ENCODE measurements around the gene KRTAP10-3. TPM values are rescaled to one million over a fixed set of nuclear protein-coding genes. Genes with fewer than 3 reads are reported as not detected.

The KRTAP10-3 gene
- total RNA-seq, 1 experiment from 2014 or later, result not detected

DNA sequence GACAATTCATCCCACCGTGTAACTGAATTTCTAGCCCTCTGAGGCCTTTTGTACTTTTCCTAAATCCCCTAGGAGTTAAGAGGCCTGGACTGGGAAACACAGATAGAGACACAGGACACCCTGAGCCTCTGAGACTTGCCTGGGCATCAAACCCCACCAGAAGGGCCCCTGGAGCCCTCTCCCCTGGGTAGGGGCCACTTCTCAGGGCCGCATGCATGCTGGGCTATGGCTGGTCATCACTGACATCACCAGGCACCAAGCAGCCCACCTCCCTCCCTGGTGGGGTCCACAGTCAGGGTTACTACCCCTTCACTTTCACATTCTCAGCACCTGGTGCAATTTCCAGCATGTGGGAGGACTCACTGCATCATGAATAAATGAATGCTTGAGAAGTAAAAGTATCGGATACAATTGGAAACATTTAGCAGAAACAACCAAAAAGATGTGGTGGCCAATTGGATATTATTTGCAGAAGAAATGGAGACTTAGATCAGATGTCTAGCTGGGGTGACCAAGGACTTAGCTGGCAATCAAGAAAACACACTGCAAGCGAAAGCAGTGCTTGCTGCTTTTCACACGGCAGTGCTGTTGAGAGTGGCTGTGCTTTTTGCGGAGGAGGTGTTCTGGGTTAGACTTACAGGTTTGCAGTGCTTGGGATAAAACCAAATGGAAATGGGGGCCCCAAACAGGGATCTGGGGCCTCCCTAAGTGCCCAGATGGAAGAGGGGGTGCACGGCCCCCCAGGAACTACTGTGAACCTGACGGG lies 40.9 kb upstream of the KRTAP10-3 start:
- ChIA-PET POLR2A (no interaction called here), RAD21 (ENCODE audit: low non-redundant PET in 1 of 2, low total read pairs in 2 of 2, uncharacterized antibody in 2 of 2, unreplicated experiment in 2 of 2) (no interaction called here), CTCF (no interaction called here)
- no TSS peak for BruUV-seq (replicated peaks)
- Histone ChIP-seq H3K4me1 (ENCODE audit: control insufficient read depth in 1 of 2, insufficient read depth in 2 of 2, low read length in 2 of 2) (peaks cover 0 to 3% of the 10 kb centered on the region in 2 experiments; a peak in 1 of 4 replicates), H4K20me1 (ENCODE audit: insufficient read depth) (no peaks in the 10 kb centered on the region), H3K4me3 (replicated peaks in 1 of 2; ENCODE audit: low read depth in 1 of 2, low read length in 2 of 2) (no peak overlapping the region), H3K4me2 (ENCODE audit: low read length) (no peak overlapping the region), H3K9me3 (ENCODE audit: control insufficient read depth in 1 of 2, insufficient read depth in 1 of 2, low read depth in 1 of 2, low read length in 2 of 2) (no peaks in the 10 kb centered on the region), H3K79me2 (ENCODE audit: insufficient read depth, low read length) (no peaks in the 10 kb centered on the region), H3K27me3 (ENCODE audit: insufficient read depth, low read length) (peaks cover 9% of the 10 kb centered on the region; the same call in 1 of the 2 replicates), H2AFZ (ENCODE audit: low read depth, low read length, poor library complexity, severe bottlenecking) (no peak overlapping the region), H3K9ac (ENCODE audit: low read length) (no peak overlapping the region), H3K27ac (ENCODE audit: low read depth, low read length) (no peak overlapping the region), H3K9me2 (ENCODE audit: insufficient read depth) (no peaks in the 10 kb centered on the region), H3K36me3 (ENCODE audit: control insufficient read depth in 1 of 2, insufficient read depth in 2 of 2, low read length in 2 of 2) (no peaks in the 10 kb centered on the region)
- TF ChIP-seq, protein P1, sequence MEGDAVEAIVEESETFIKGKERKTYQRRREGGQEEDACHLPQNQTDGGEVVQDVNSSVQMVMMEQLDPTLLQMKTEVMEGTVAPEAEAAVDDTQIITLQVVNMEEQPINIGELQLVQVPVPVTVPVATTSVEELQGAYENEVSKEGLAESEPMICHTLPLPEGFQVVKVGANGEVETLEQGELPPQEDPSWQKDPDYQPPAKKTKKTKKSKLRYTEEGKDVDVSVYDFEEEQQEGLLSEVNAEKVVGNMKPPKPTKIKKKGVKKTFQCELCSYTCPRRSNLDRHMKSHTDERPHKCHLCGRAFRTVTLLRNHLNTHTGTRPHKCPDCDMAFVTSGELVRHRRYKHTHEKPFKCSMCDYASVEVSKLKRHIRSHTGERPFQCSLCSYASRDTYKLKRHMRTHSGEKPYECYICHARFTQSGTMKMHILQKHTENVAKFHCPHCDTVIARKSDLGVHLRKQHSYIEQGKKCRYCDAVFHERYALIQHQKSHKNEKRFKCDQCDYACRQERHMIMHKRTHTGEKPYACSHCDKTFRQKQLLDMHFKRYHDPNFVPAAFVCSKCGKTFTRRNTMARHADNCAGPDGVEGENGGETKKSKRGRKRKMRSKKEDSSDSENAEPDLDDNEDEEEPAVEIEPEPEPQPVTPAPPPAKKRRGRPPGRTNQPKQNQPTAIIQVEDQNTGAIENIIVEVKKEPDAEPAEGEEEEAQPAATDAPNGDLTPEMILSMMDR (IDR thresholded peaks at IDR 0.05 in 2 of 3, conservative IDR thresholded peaks at IDR 0.05 in 1 of 3; ENCODE audit: borderline replicate concordance in 1 of 3, insufficient read depth in 1 of 3, low read depth in 2 of 3, low read length in 2 of 3), result no peak
- TF ChIP-seq SP1 (IDR thresholded peaks at IDR 0.05; ENCODE audit: low read depth) (no peak), FOSL1 (IDR thresholded peaks at IDR 0.05; ENCODE audit: low read depth) (no peak), POLR2A (IDR thresholded peaks at IDR 0.05; ENCODE audit: borderline replicate concordance, extremely low read depth, insufficient read depth, insufficient read length) (no peak), SRF (IDR thresholded peaks at IDR 0.05; ENCODE audit: low read depth) (no peak), RAD21 (IDR thresholded peaks at IDR 0.05; ENCODE audit: low read depth) (no peak), CEBPB (IDR thresholded peaks at IDR 0.05; ENCODE audit: low read depth) (no peak)
- no peak for ATAC-seq
- DNase-seq (ENCODE audit: low read depth, low spot score), result no peak
- intact Hi-C loops (cut with micrococcal nuclease), result no loop called here

DNA sequence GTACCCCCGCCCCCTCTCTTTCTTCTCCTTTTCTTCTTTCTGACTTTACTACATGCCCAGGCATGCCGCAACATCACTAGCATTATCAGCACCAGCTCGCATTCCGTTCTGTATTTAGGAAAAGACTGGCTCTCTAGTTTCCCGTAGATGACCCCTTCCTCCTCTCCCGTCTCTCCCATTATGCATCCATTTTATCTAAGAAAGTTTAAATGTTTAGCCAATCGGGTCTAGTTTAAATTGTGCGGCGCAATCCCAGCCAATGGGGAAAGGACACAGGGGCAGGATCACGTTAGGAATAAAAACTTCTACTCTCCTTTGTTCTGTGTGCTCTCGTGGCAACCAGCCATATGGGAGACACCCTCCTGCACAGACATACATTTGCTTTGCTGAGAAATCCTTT lies 39.5 kb upstream of the KRTAP10-3 start:
- ATAC-seq (no peak), DNase-seq (ENCODE audit: low read depth, low spot score) (no peak)
- CTCF ChIA-PET, result no interaction called here
- BruUV-seq (replicated peaks), result no TSS peak
- H3K9me2 ChIP-seq (ENCODE audit: insufficient read depth), result no peaks in the 10 kb centered on the region
- intact Hi-C loops (cut with micrococcal nuclease), result no loop called here
- H4K20me1 ChIP-seq (ENCODE audit: insufficient read depth), result no peaks in the 10 kb centered on the region
- H3K9ac ChIP-seq (ENCODE audit: low read length), result no peak overlapping the region
- peaks cover 0 to 3% of the 10 kb centered on the region in 2 experiments; a peak in 1 of 4 replicates for H3K4me1 ChIP-seq (ENCODE audit: control insufficient read depth in 1 of 2, insufficient read depth in 2 of 2, low read length in 2 of 2)
- H3K79me2 ChIP-seq (ENCODE audit: insufficient read depth, low read length), result no peaks in the 10 kb centered on the region
- no peaks in the 10 kb centered on the region for H3K9me3 ChIP-seq (ENCODE audit: control insufficient read depth in 1 of 2, insufficient read depth in 1 of 2, low read depth in 1 of 2, low read length in 2 of 2)
- H3K27ac ChIP-seq (ENCODE audit: low read depth, low read length), result no peak overlapping the region
- H2AFZ ChIP-seq (ENCODE audit: low read depth, low read length, poor library complexity, severe bottlenecking), result no peak overlapping the region
- RAD21 ChIA-PET (ENCODE audit: low non-redundant PET in 1 of 2, low total read pairs in 2 of 2, uncharacterized antibody in 2 of 2, unreplicated experiment in 2 of 2), result no interaction called here
- no peaks in the 10 kb centered on the region for H3K27me3 ChIP-seq (ENCODE audit: insufficient read depth, low read length)
- no peaks in the 10 kb centered on the region for H3K36me3 ChIP-seq (ENCODE audit: control insufficient read depth in 1 of 2, insufficient read depth in 2 of 2, low read length in 2 of 2)
- H3K4me3 ChIP-seq (replicated peaks in 1 of 2; ENCODE audit: low read depth in 1 of 2, low read length in 2 of 2), result no peak overlapping the region
- H3K4me2 ChIP-seq (ENCODE audit: low read length), result no peak overlapping the region
- POLR2A ChIA-PET, result no interaction called here
- TF ChIP-seq, protein P2, sequence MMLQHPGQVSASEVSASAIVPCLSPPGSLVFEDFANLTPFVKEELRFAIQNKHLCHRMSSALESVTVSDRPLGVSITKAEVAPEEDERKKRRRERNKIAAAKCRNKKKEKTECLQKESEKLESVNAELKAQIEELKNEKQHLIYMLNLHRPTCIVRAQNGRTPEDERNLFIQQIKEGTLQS (IDR thresholded peaks at IDR 0.05), result no peak
- TF ChIP-seq, protein P3, sequence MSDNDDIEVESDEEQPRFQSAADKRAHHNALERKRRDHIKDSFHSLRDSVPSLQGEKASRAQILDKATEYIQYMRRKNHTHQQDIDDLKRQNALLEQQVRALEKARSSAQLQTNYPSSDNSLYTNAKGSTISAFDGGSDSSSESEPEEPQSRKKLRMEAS (IDR thresholded peaks at IDR 0.05), result no peak
- TF ChIP-seq, protein P1 (IDR thresholded peaks at IDR 0.05 in 2 of 3, conservative IDR thresholded peaks at IDR 0.05 in 1 of 3; ENCODE audit: borderline replicate concordance in 1 of 3, insufficient read depth in 1 of 3, low read depth in 2 of 3, low read length in 2 of 3), result no peak
- no peak for TF ChIP-seq SIN3A (IDR thresholded peaks at IDR 0.05; ENCODE audit: low read depth)
- no peak for TF ChIP-seq CEBPB (IDR thresholded peaks at IDR 0.05; ENCODE audit: low read depth)
- no peak for TF ChIP-seq EGR1 (IDR thresholded peaks at IDR 0.05; ENCODE audit: low read depth)
- TF ChIP-seq POLR2A (IDR thresholded peaks at IDR 0.05; ENCODE audit: borderline replicate concordance, extremely low read depth, insufficient read depth, insufficient read length), result no peak
- TF ChIP-seq, protein P4, sequence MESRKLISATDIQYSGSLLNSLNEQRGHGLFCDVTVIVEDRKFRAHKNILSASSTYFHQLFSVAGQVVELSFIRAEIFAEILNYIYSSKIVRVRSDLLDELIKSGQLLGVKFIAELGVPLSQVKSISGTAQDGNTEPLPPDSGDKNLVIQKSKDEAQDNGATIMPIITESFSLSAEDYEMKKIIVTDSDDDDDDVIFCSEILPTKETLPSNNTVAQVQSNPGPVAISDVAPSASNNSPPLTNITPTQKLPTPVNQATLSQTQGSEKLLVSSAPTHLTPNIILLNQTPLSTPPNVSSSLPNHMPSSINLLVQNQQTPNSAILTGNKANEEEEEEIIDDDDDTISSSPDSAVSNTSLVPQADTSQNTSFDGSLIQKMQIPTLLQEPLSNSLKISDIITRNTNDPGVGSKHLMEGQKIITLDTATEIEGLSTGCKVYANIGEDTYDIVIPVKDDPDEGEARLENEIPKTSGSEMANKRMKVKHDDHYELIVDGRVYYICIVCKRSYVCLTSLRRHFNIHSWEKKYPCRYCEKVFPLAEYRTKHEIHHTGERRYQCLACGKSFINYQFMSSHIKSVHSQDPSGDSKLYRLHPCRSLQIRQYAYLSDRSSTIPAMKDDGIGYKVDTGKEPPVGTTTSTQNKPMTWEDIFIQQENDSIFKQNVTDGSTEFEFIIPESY (IDR thresholded peaks at IDR 0.05; ENCODE audit: extremely low read depth, insufficient replicate concordance, low read length), result no peak
- no peak for TF ChIP-seq ZFX (IDR thresholded peaks at IDR 0.05)
